ENCODE data around the gene NFASC.

NFASC gene

GRCh38 chr1:204962742-204963632, 92.3 kb downstream of the NFASC start:
- DNase-seq, result no peak

- no peak for DNase-seq
Observed at GRCh38 chr1:204967451-204967850, 96.8 kb downstream of the NFASC start.

DNA sequence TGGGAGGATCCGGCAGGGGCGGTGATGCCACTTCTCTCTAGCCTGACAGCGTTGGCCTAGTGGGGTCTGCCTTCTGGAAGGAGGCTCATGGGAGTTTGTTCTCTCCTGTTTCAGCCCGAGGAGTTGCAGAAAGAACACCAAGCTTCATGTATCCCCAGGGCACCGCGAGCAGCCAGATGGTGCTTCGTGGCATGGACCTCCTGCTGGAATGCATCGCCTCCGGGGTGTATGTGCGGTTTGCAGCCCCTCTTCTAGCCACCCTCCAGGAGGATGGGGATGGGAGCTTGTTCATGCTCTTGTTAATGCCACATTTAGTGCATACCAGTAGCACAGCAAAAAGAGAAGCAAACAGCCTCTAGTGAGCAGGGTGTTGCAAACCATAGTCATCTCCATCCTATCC, 97.5 kb downstream of the NFASC start:
- no peak for DNase-seq

DNA sequence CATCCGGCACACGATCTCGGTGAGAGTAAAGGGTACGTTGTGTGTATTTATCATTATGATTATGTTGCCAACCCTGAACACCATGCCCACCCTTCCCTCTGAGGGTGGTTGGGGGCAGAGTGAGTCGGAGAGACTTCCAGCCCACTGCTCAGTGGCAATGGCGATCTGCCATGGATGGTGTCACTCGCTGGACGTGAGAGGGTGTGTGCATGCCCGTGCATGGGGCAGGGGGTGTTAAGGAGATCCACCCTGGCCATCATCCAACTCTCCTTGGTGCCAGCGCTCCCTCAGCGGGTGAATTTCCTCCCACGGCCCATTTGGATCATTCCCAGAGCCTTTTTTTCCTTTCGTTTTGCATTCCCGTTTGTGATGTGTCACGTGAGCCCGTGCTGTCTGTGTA, 98.3 kb downstream of the NFASC start:
- no peak for DNase-seq

- DNase-seq, result no peak
Observed at GRCh38 chr1:204970937-204971336, 100.3 kb downstream of the NFASC start.

- no peak for DNase-seq
Observed at GRCh38 chr1:204971517-204972336, 101.1 kb downstream of the NFASC start.

GRCh38 chr1:204972426-204972825, 101.8 kb downstream of the NFASC start:
- DNase-seq, result no peak

DNA sequence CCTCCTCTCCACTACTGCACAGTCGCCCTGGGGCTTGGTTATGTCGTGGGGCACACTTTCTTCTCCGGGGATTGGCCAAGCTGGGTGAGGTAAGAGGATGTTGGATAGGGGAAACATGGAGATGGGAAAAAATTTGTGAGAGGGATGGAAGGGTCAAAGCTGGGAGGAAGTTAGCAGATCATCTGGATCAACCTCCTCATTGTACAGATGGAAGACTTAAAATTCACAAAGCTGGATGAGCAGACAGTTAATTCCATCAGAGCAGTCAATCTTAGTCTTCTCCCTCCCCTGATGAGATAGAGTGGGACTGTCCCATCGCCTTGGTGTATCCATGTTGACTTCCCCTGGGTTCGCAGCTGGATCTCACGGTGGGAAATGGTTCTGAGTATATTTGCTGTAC, 102.8 kb downstream of the NFASC start:
- no peak for DNase-seq

DNA sequence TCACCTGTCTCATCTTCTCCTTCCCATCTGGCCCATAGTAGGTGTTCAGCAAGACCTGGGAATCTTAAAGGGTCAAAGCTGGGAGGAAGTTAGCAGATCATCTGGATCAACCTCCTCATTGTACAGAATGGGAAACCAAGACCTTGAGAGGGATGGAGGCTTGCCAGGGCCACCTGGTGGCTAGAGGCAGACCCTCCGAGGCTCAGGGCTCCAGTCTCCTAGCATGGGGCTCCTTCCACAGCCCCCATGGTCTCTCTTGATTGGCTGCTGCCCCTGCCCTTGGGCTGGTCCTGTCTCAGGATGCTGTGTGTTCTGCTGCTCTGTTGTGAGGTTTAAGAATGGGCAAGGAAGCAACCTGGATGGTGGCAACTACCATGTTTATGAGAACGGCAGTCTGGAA, 103.7 kb downstream of the NFASC start:
- DNase-seq, result no peak

DNA sequence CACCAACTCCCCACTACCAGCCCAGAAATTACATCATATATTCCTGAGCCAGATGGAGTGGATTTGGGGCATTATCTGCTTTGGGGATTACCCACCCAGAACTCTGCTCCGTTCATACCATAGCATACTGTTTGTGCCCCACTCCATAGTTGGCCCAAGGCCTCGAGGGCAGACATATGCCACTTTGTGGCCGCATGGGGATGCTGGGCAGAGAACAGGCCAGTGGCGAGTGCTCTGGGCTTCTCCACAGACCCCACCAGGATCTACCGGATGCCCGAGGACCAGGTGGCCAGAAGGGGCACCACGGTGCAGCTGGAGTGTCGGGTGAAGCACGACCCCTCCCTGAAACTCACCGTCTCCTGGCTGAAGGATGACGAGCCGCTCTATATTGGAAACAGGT, 104.4 kb downstream of the NFASC start:
- no peak for DNase-seq

GRCh38 chr1:204975568-204976235, 105.0 kb downstream of the NFASC start:
- DNase-seq, result peak; percentile 10

- DNase-seq, result no peak
Observed at GRCh38 chr1:204976646-204977045, 106.0 kb downstream of the NFASC start.

GRCh38 chr1:204977318-204977717, 106.7 kb downstream of the NFASC start:
- no peak for DNase-seq

- no peak for DNase-seq
Observed at GRCh38 chr1:204978782-204979181, 108.1 kb downstream of the NFASC start.

- no peak for DNase-seq
Observed at GRCh38 chr1:204979306-204979705, 108.6 kb downstream of the NFASC start.

- DNase-seq, result no peak
Observed at GRCh38 chr1:204979891-204980649, 109.4 kb downstream of the NFASC start.

- DNase-seq, result no peak
Observed at GRCh38 chr1:204980840-204981405, 110.3 kb downstream of the NFASC start.

DNA sequence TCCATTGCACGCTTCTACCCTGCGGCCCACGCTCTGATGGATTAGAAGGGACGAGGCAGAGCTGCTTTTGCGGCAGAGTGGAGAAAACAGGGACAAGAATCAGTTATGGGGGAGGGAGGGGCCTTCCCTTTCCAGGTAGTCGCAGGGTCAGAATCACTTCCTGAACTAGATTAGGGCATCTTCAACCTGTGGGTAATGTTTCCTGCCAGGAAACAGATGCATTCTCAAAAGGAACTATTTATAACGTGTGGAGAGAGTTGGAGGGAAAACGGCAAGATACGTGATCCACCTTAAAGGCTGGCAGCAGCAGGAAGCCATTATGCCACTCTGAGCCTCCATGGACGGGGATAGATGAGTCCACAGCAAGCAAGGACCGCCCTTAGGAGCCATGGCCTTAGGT, 112.5 kb downstream of the NFASC start:
- no peak for DNase-seq

GRCh38 chr1:204983881-204984280, 113.2 kb downstream of the NFASC start:
- no peak for DNase-seq

DNA sequence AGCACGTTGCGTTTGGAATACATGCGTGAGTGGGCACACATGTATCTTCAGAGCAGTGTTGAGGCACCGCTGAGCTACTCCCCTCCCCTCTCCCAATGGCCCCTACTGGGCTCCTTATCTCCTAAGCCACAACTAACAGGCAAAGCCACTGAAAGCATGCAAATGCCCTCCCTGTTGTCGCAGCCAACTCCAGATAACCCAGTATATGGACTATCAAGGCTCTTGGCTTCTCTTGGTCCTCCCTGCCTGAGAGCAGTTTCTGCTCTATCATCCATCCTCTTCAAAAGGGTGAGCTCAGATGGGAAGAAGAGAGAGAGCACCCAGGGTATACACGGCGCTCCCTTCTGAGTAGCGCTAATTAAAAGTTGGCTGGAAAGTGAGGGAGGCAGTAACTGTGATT, 113.8 kb downstream of the NFASC start:
- no peak for DNase-seq

- no peak for DNase-seq
Observed at GRCh38 chr1:204986181-204986580, 115.5 kb downstream of the NFASC start.

DNA sequence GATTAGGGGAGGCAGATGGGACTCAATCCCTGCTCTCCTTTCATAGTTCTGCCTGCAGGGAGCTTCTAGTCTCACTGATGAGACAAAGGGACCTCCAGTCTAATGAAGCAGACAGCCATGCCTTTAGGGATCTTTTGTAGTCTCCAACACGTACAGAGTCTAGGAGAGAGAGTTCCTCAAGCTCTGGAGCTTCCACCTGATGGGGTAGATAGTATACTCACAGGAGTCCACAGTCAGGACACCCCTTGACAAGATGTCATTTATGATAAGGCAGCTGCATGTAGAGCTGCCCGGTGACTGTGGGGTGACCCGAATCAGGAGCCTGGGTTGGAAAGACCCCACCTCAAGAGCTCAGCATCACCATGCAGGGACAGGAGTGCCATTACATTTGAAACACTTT, 117.0 kb downstream of the NFASC start:
- DNase-seq, result no peak

Data from activated effector memory CD4-positive, alpha-beta T cell treated with Interleukin-2 at 50 U/mL for 16 hours (primary cell).